ENCODE results near the gene MRPL19. TPM values are rescaled to one million over a fixed set of nuclear protein-coding genes. Genes with fewer than 3 reads are reported as not detected.

MRPL19 gene
- total and polyA plus RNA-seq, 2 experiments from 2014 or later = 65.5 to 149 TPM

DNA sequence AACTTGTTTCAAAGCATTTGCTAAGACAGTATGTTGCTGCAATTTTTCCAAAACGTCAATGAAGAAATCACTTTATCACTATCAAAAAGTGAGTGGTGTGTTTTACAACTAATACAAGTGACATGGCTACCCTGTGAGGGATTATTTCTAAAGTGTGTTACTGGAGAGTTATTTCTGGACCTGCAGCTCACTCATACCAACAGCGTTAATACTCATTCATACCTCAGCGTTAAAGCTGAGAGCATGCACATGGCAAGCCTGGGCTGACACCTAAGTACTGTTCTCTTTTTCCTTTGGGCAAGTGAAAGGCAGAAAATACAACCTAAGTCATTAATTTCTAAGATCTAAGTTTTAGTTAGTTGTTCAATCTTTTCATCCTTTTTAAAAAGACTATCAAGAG lies 13.0 kb upstream of the MRPL19 start (continued):
- TF ChIP-seq, protein P1, sequence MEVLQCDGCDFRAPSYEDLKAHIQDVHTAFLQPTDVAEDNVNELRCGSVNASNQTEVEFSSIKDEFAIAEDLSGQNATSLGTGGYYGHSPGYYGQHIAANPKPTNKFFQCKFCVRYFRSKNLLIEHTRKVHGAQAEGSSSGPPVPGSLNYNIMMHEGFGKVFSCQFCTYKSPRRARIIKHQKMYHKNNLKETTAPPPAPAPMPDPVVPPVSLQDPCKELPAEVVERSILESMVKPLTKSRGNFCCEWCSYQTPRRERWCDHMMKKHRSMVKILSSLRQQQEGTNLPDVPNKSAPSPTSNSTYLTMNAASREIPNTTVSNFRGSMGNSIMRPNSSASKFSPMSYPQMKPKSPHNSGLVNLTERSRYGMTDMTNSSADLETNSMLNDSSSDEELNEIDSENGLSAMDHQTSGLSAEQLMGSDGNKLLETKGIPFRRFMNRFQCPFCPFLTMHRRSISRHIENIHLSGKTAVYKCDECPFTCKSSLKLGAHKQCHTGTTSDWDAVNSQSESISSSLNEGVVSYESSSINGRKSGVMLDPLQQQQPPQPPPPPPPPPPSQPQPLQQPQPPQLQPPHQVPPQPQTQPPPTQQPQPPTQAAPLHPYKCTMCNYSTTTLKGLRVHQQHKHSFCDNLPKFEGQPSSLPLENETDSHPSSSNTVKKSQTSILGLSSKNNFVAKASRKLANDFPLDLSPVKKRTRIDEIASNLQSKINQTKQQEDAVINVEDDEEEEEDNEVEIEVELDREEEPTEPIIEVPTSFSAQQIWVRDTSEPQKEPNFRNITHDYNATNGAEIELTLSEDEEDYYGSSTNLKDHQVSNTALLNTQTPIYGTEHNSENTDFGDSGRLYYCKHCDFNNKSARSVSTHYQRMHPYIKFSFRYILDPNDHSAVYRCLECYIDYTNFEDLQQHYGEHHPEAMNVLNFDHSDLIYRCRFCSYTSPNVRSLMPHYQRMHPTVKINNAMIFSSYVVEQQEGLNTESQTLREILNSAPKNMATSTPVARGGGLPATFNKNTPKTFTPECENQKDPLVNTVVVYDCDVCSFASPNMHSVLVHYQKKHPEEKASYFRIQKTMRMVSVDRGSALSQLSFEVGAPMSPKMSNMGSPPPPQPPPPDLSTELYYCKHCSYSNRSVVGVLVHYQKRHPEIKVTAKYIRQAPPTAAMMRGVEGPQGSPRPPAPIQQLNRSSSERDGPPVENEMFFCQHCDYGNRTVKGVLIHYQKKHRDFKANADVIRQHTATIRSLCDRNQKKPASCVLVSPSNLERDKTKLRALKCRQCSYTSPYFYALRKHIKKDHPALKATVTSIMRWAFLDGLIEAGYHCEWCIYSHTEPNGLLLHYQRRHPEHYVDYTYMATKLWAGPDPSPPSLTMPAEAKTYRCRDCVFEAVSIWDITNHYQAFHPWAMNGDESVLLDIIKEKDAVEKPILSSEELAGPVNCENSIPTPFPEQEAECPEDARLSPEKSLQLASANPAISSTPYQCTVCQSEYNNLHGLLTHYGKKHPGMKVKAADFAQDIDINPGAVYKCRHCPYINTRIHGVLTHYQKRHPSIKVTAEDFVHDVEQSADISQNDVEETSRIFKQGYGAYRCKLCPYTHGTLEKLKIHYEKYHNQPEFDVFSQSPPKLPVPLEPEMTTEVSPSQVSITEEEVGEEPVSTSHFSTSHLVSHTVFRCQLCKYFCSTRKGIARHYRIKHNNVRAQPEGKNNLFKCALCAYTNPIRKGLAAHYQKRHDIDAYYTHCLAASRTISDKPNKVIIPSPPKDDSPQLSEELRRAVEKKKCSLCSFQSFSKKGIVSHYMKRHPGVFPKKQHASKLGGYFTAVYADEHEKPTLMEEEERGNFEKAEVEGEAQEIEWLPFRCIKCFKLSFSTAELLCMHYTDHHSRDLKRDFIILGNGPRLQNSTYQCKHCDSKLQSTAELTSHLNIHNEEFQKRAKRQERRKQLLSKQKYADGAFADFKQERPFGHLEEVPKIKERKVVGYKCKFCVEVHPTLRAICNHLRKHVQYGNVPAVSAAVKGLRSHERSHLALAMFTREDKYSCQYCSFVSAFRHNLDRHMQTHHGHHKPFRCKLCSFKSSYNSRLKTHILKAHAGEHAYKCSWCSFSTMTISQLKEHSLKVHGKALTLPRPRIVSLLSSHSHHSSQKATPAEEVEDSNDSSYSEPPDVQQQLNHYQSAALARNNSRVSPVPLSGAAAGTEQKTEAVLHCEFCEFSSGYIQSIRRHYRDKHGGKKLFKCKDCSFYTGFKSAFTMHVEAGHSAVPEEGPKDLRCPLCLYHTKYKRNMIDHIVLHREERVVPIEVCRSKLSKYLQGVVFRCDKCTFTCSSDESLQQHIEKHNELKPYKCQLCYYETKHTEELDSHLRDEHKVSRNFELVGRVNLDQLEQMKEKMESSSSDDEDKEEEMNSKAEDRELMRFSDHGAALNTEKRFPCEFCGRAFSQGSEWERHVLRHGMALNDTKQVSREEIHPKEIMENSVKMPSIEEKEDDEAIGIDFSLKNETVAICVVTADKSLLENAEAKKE (CRISPR knock-in tag; IDR thresholded peaks at IDR 0.05) = no peak

DNA sequence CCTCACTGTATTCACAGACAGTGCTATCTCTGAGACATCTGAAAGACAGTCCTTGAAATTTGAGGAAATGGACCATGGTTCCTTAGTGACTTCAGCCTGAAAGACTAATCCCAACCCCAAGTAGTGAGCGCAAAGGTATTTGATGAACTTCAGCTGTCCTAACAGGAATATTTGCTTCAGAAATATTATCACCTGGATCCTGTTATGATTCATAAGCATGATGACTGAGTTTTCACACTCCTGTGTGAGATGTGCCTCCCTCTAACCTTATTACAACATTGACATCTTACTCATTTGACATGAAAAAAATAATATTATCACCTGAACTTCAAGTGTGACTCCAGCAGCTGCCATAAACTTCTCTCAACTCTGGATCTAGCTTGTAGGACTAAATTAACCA lies 11.6 kb upstream of the MRPL19 start:
- Histone ChIP-seq H2AFZ (no peak overlapping the region), H3K9me2 (ENCODE audit: insufficient read depth) (peaks cover 11% of the 10 kb centered on the region; the same call in 1 of the 2 replicates), H3K27me3 (ENCODE audit: insufficient read depth) (no peaks in the 10 kb centered on the region), H3K4me1 (ENCODE audit: insufficient read depth) (peaks cover 11% of the 10 kb centered on the region; the same call in 1 of the 2 replicates), H3K4me2 (no peak overlapping the region), H3K4me3 (no peak overlapping the region), H4K20me1 (replicated peaks; ENCODE audit: insufficient read depth) (no peaks in the 10 kb centered on the region), H3K36me3 (ENCODE audit: insufficient read depth) (no peaks in the 10 kb centered on the region), H3F3A (replicated peaks; ENCODE audit: low read depth) (no peaks in the 10 kb centered on the region), H3K27ac (ENCODE audit: low read depth) (no peak overlapping the region), H3K79me2 (replicated peaks; ENCODE audit: insufficient read depth) (no peaks in the 10 kb centered on the region)
- DNase-seq (ENCODE audit: low spot score) = no peak
- Mint-ChIP-seq H3K36me3 (ENCODE audit: low read depth) (no peaks in the 10 kb centered on the region), H3K27ac (no peak overlapping the region), H3K9me3 (no peaks in the 10 kb centered on the region), H3K4me1 (peaks cover 11% of the 10 kb centered on the region), H3K4me3 (no peak overlapping the region), H3K27me3 (ENCODE audit: insufficient read depth, low read depth, poor library complexity) (peaks cover 4% of the 10 kb centered on the region)
- ATAC-seq = no peak
- no peak for TF ChIP-seq NANOG (IDR thresholded peaks at IDR 0.05; ENCODE audit: borderline replicate concordance)
- TF ChIP-seq ZNF114 (CRISPR knock-in tag; IDR thresholded peaks at IDR 0.05) = no peak
- TF ChIP-seq JUNB (IDR thresholded peaks at IDR 0.05; ENCODE audit: unreplicated experiment) = no peak

DNA sequence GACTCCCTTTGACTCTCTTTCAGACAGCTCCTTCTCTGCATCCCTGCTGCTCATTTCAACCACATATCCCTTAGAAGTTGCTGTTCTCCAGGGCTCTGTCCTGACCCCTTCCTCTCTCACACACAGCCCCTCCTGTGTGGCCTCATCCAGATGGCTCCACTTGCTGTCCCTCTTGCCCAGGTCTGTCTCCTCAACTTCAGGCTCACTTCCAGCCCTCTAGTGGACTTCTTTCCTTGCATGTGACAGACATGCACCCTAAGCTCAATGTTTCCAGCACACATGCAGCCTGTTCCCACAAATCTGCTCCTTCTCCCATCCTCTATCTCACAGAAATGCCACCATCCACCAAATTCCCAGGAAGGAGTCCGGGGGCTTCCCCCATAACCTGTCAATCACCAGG lies 9.0 kb upstream of the MRPL19 start:
- H3K36me3 Mint-ChIP-seq (ENCODE audit: low read depth) = no peaks in the 10 kb centered on the region
- H3K4me1 ChIP-seq (ENCODE audit: insufficient read depth) = peaks cover 2% of the 10 kb centered on the region; the same call in 1 of the 2 replicates
- H3K4me3 ChIP-seq = no peak overlapping the region
- no peak for DNase-seq (ENCODE audit: low spot score)
- no peaks in the 10 kb centered on the region for H3K36me3 ChIP-seq (ENCODE audit: insufficient read depth)
- no peaks in the 10 kb centered on the region for H3F3A ChIP-seq (replicated peaks; ENCODE audit: low read depth)
- no peaks in the 10 kb centered on the region for H3K9me2 ChIP-seq (ENCODE audit: insufficient read depth)
- no peaks in the 10 kb centered on the region for H3K79me2 ChIP-seq (replicated peaks; ENCODE audit: insufficient read depth)
- no peak overlapping the region for H2AFZ ChIP-seq
- no peak overlapping the region for H3K4me2 ChIP-seq
- no peak overlapping the region for H3K27ac Mint-ChIP-seq
- no peak; the same call in 2 of the 3 replicates for ATAC-seq
- no peak overlapping the region for H3K27ac ChIP-seq (ENCODE audit: low read depth)
- H3K4me1 Mint-ChIP-seq = peaks cover 7% of the 10 kb centered on the region; the same call in 2 of the 3 replicates
- H3K27me3 ChIP-seq (ENCODE audit: insufficient read depth) = no peaks in the 10 kb centered on the region
- H4K20me1 ChIP-seq (replicated peaks; ENCODE audit: insufficient read depth) = no peaks in the 10 kb centered on the region
- H3K9me3 Mint-ChIP-seq = no peaks in the 10 kb centered on the region
- H3K27me3 Mint-ChIP-seq (ENCODE audit: insufficient read depth, low read depth, poor library complexity) = peaks cover 3% of the 10 kb centered on the region
- H3K4me3 Mint-ChIP-seq = no peak overlapping the region
- no peak for TF ChIP-seq EZH2 (IDR thresholded peaks at IDR 0.05; ENCODE audit: low read depth, unreplicated experiment)
- no peak for TF ChIP-seq ZNF331 (CRISPR knock-in tag; IDR thresholded peaks at IDR 0.05; ENCODE audit: low read depth)
- TF ChIP-seq ZNF114 (CRISPR knock-in tag; IDR thresholded peaks at IDR 0.05) = no peak
- TF ChIP-seq, protein P2, sequence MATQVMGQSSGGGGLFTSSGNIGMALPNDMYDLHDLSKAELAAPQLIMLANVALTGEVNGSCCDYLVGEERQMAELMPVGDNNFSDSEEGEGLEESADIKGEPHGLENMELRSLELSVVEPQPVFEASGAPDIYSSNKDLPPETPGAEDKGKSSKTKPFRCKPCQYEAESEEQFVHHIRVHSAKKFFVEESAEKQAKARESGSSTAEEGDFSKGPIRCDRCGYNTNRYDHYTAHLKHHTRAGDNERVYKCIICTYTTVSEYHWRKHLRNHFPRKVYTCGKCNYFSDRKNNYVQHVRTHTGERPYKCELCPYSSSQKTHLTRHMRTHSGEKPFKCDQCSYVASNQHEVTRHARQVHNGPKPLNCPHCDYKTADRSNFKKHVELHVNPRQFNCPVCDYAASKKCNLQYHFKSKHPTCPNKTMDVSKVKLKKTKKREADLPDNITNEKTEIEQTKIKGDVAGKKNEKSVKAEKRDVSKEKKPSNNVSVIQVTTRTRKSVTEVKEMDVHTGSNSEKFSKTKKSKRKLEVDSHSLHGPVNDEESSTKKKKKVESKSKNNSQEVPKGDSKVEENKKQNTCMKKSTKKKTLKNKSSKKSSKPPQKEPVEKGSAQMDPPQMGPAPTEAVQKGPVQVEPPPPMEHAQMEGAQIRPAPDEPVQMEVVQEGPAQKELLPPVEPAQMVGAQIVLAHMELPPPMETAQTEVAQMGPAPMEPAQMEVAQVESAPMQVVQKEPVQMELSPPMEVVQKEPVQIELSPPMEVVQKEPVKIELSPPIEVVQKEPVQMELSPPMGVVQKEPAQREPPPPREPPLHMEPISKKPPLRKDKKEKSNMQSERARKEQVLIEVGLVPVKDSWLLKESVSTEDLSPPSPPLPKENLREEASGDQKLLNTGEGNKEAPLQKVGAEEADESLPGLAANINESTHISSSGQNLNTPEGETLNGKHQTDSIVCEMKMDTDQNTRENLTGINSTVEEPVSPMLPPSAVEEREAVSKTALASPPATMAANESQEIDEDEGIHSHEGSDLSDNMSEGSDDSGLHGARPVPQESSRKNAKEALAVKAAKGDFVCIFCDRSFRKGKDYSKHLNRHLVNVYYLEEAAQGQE (IDR thresholded peaks at IDR 0.05; ENCODE audit: unreplicated experiment) = no peak
- TF ChIP-seq, protein P3, sequence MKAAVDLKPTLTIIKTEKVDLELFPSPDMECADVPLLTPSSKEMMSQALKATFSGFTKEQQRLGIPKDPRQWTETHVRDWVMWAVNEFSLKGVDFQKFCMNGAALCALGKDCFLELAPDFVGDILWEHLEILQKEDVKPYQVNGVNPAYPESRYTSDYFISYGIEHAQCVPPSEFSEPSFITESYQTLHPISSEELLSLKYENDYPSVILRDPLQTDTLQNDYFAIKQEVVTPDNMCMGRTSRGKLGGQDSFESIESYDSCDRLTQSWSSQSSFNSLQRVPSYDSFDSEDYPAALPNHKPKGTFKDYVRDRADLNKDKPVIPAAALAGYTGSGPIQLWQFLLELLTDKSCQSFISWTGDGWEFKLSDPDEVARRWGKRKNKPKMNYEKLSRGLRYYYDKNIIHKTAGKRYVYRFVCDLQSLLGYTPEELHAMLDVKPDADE (IDR thresholded peaks at IDR 0.05) = no peak
- TF ChIP-seq JUNB (IDR thresholded peaks at IDR 0.05; ENCODE audit: unreplicated experiment) = no peak
- no peak for TF ChIP-seq STAT1 (IDR thresholded peaks at IDR 0.05; ENCODE audit: unreplicated experiment)
- TF ChIP-seq POLR2AphosphoS5 (IDR thresholded peaks at IDR 0.05; ENCODE audit: low read depth) = no peak

Measured in GM23338 (cell line).